ENCODE data around the gene GCH1. TPM values are rescaled to one million over a fixed set of nuclear protein-coding genes. Genes with fewer than 3 reads are reported as not detected.

The GCH1 gene
- total RNA-seq, 1 experiment from 2014 or later, result 7.7 TPM

GRCh38 chr14:54813081-54813480 is 89.5 kb downstream of the GCH1 start:
- no peaks in the 10 kb centered on the region for H3K9me3 ChIP-seq (ENCODE audit: low read depth, low read length, poor library complexity, severe bottlenecking)
- peaks cover 2% of the 10 kb centered on the region for H3K4me1 ChIP-seq (ENCODE audit: insufficient read depth, low read length, poor library complexity, severe bottlenecking)
- no peak for DNase-seq (ENCODE audit: low spot score)
- no peak overlapping the region for H3K27ac ChIP-seq (ENCODE audit: low read depth, low read length, poor library complexity, severe bottlenecking)
- no peak for TF ChIP-seq EZH2 (IDR thresholded peaks at IDR 0.05; ENCODE audit: borderline replicate concordance, low read depth, low read length, poor library complexity, severe bottlenecking)
- no peak for TF ChIP-seq CTCF (conservative IDR thresholded peaks at IDR 0.05; ENCODE audit: low read depth, low read length)
- POLR2A ChIA-PET (ENCODE audit: low non-redundant PET), result no interaction called here
- no peaks in the 10 kb centered on the region for H3K27me3 ChIP-seq (replicated peaks; ENCODE audit: insufficient read depth, low read depth, low read length, poor library complexity)
- CTCF ChIA-PET, result no interaction called here
- intact Hi-C loops (cut with micrococcal nuclease; ENCODE audit: unreplicated experiment), result no loop called here
- BruUV-seq (replicated peaks), result no TSS peak
- no peak overlapping the region for H3K4me3 ChIP-seq (ENCODE audit: low read depth, low read length, poor library complexity, severe bottlenecking)
- no peaks in the 10 kb centered on the region for H3K36me3 ChIP-seq (ENCODE audit: insufficient read depth, low read length, poor library complexity, severe bottlenecking)

GRCh38 chr14:54812617-54813016 is 90.0 kb downstream of the GCH1 start:
- no peak for TF ChIP-seq CTCF (conservative IDR thresholded peaks at IDR 0.05; ENCODE audit: low read depth, low read length)
- TF ChIP-seq EZH2 (IDR thresholded peaks at IDR 0.05; ENCODE audit: borderline replicate concordance, low read depth, low read length, poor library complexity, severe bottlenecking), result no peak
- no peaks in the 10 kb centered on the region for H3K4me1 ChIP-seq (ENCODE audit: insufficient read depth, low read length, poor library complexity, severe bottlenecking)
- intact Hi-C loops (cut with micrococcal nuclease; ENCODE audit: unreplicated experiment), result no loop called here
- no peaks in the 10 kb centered on the region for H3K27me3 ChIP-seq (replicated peaks; ENCODE audit: insufficient read depth, low read depth, low read length, poor library complexity)
- no peak overlapping the region for H3K4me3 ChIP-seq (ENCODE audit: low read depth, low read length, poor library complexity, severe bottlenecking)
- ChIA-PET CTCF (no interaction called here), POLR2A (ENCODE audit: low non-redundant PET) (no interaction called here)
- no peak for DNase-seq (ENCODE audit: low spot score)
- no peaks in the 10 kb centered on the region for H3K9me3 ChIP-seq (ENCODE audit: low read depth, low read length, poor library complexity, severe bottlenecking)
- no peak overlapping the region for H3K27ac ChIP-seq (ENCODE audit: low read depth, low read length, poor library complexity, severe bottlenecking)
- no peaks in the 10 kb centered on the region for H3K36me3 ChIP-seq (ENCODE audit: insufficient read depth, low read length, poor library complexity, severe bottlenecking)
- no TSS peak for BruUV-seq (replicated peaks)

GRCh38 chr14:54809767-54810166 is 92.9 kb downstream of the GCH1 start:
- H3K4me3 ChIP-seq (ENCODE audit: low read depth, low read length, poor library complexity, severe bottlenecking), result no peak overlapping the region
- intact Hi-C loops (cut with micrococcal nuclease; ENCODE audit: unreplicated experiment), result no loop called here
- TF ChIP-seq EZH2 (IDR thresholded peaks at IDR 0.05; ENCODE audit: borderline replicate concordance, low read depth, low read length, poor library complexity, severe bottlenecking) (no peak), CTCF (conservative IDR thresholded peaks at IDR 0.05; ENCODE audit: low read depth, low read length) (no peak)
- no peaks in the 10 kb centered on the region for H3K27me3 ChIP-seq (replicated peaks; ENCODE audit: insufficient read depth, low read depth, low read length, poor library complexity)
- CTCF ChIA-PET, result no interaction called here
- H3K27ac ChIP-seq (ENCODE audit: low read depth, low read length, poor library complexity, severe bottlenecking), result no peak overlapping the region
- no peak for DNase-seq (ENCODE audit: low spot score)
- POLR2A ChIA-PET (ENCODE audit: low non-redundant PET), result no interaction called here
- no TSS peak for BruUV-seq (replicated peaks)
- H3K36me3 ChIP-seq (ENCODE audit: insufficient read depth, low read length, poor library complexity, severe bottlenecking), result no peaks in the 10 kb centered on the region
- peaks cover 3% of the 10 kb centered on the region for H3K4me1 ChIP-seq (ENCODE audit: insufficient read depth, low read length, poor library complexity, severe bottlenecking)
- H3K9me3 ChIP-seq (ENCODE audit: low read depth, low read length, poor library complexity, severe bottlenecking), result no peaks in the 10 kb centered on the region
